ENCODE measurements around the gene VSTM2L.

- TF ChIP-seq ARNTL (CRISPR knock-in tag; IDR thresholded peaks at IDR 0.05; ENCODE audit: borderline replicate concordance, low read depth) = no peak
- no peak for TF ChIP-seq POU6F1 (CRISPR knock-in tag; IDR thresholded peaks at IDR 0.05; ENCODE audit: borderline replicate concordance, low read depth)
- TF ChIP-seq ZFP30 (CRISPR knock-in tag; IDR thresholded peaks at IDR 0.05) = no peak
- no peak for TF ChIP-seq CSRNP3 (CRISPR knock-in tag; IDR thresholded peaks at IDR 0.05)
- TF ChIP-seq ISL1 (CRISPR knock-in tag; IDR thresholded peaks at IDR 0.05) = no peak
- no peak for TF ChIP-seq TSHZ2 (CRISPR knock-in tag; IDR thresholded peaks at IDR 0.05)
- TF ChIP-seq ZFP3 (CRISPR knock-in tag; IDR thresholded peaks at IDR 0.05) = no peak
- TF ChIP-seq GLIS3 (CRISPR knock-in tag; IDR thresholded peaks at IDR 0.05) = no peak
- no peak for TF ChIP-seq OSR1 (CRISPR knock-in tag; IDR thresholded peaks at IDR 0.05)
- TF ChIP-seq ESRRG (CRISPR knock-in tag; IDR thresholded peaks at IDR 0.05) = no peak
Observed at GRCh38 chr20:37986873-37987601, 84.1 kb downstream of the VSTM2L start.
